ENCODE data around the gene CIDEB. TPM values are rescaled to one million over a fixed set of nuclear protein-coding genes. Genes with fewer than 3 reads are reported as not detected.

The CIDEB gene
- total and polyA plus RNA-seq, 2 of the 13 experiments (the other 11 are each of a cell fraction or from before 2014, with no cell fraction given): 35.8 to 110 TPM

DNA sequence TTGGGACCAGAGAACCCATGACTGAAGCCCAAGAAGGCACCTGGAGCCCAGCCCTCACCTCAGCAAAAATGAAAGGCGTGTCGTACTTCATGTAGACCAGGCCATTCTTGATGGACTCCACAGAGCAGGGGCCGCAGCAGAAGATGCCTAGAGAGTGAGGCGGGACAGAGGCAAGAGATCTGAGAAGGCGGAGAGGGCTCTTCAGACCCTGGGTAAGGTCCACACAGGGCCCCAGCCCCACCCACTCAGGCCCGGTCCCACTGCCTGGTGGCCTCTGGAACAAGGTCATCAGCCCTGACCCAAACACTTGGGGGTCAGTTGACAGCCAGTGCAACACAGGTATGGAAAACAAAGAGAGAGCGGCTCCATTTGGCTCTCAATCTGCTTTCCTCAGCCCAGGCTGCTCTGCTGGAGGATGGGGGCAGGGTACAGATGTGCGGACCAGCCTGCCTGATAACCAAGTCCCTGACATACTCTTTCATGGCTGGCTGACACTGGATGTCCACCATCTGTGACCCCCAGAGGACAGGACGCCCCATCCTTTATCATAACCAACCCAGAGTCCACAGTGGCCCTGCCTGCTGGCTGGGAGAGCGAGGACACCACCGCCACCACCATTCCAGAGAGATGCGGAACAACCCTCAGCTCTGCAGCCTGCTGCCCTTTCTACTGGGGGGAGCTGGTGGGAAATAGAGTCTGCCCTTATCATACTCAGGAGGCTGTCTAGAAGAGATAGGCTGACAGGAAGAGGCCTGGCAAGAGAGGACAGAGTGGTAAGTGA lies 51.7 kb downstream of the CIDEB start (continued):
- TF ChIP-seq ZBTB42 (CRISPR knock-in tag; IDR thresholded peaks at IDR 0.05) (peak; percentile 95), SP4 (CRISPR knock-in tag; IDR thresholded peaks at IDR 0.05) (0 out of 2 replicates have a peak, but pooled peaks have one; percentile 13), ZNF737 (CRISPR knock-in tag; IDR thresholded peaks at IDR 0.05; ENCODE audit: borderline replicate concordance) (no peak), ZNF496 (CRISPR knock-in tag; IDR thresholded peaks at IDR 0.05; ENCODE audit: insufficient replicate concordance) (no peak), HNF4A (CRISPR knock-in tag; IDR thresholded peaks at IDR 0.05) (peak; percentile 95), ZFP36L2 (CRISPR knock-in tag; IDR thresholded peaks at IDR 0.05) (no peak), NAIF1 (CRISPR knock-in tag; IDR thresholded peaks at IDR 0.05; ENCODE audit: borderline replicate concordance) (no peak), HHEX (CRISPR knock-in tag; IDR thresholded peaks at IDR 0.05) (peak; percentile 91), GABPB1 (CRISPR knock-in tag; IDR thresholded peaks at IDR 0.05) (0 out of 2 replicates have a peak, but pooled peaks have one; percentile 12), RXRB (CRISPR knock-in tag; IDR thresholded peaks at IDR 0.05; ENCODE audit: borderline replicate concordance) (peak; percentile 51), ZNF724P (CRISPR knock-in tag; IDR thresholded peaks at IDR 0.05; ENCODE audit: borderline replicate concordance) (no peak), ZNF839 (CRISPR knock-in tag; IDR thresholded peaks at IDR 0.05; ENCODE audit: borderline replicate concordance) (peak; percentile 23; the same call in 1 of the 2 replicates)
- TF ChIP-seq, protein P1, sequence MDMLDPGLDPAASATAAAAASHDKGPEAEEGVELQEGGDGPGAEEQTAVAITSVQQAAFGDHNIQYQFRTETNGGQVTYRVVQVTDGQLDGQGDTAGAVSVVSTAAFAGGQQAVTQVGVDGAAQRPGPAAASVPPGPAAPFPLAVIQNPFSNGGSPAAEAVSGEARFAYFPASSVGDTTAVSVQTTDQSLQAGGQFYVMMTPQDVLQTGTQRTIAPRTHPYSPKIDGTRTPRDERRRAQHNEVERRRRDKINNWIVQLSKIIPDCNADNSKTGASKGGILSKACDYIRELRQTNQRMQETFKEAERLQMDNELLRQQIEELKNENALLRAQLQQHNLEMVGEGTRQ (IDR thresholded peaks at IDR 0.05; ENCODE audit: low read depth, low read length): 0 out of 2 replicates have a peak, but pooled peaks have one; percentile 2
- TF ChIP-seq, protein P1 (CRISPR knock-in tag; IDR thresholded peaks at IDR 0.05; ENCODE audit: borderline replicate concordance): no peak
- TF ChIP-seq, protein P2, sequence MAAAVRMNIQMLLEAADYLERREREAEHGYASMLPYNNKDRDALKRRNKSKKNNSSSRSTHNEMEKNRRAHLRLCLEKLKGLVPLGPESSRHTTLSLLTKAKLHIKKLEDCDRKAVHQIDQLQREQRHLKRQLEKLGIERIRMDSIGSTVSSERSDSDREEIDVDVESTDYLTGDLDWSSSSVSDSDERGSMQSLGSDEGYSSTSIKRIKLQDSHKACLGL (CRISPR knock-in tag; IDR thresholded peaks at IDR 0.05): 0 out of 2 replicates have a peak, but pooled peaks have one; percentile 37
- TF ChIP-seq, protein P3, sequence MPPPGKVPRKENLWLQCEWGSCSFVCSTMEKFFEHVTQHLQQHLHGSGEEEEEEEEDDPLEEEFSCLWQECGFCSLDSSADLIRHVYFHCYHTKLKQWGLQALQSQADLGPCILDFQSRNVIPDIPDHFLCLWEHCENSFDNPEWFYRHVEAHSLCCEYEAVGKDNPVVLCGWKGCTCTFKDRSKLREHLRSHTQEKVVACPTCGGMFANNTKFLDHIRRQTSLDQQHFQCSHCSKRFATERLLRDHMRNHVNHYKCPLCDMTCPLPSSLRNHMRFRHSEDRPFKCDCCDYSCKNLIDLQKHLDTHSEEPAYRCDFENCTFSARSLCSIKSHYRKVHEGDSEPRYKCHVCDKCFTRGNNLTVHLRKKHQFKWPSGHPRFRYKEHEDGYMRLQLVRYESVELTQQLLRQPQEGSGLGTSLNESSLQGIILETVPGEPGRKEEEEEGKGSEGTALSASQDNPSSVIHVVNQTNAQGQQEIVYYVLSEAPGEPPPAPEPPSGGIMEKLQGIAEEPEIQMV (CRISPR knock-in tag; IDR thresholded peaks at IDR 0.05; ENCODE audit: low read depth): no peak
- TF ChIP-seq, protein P4, sequence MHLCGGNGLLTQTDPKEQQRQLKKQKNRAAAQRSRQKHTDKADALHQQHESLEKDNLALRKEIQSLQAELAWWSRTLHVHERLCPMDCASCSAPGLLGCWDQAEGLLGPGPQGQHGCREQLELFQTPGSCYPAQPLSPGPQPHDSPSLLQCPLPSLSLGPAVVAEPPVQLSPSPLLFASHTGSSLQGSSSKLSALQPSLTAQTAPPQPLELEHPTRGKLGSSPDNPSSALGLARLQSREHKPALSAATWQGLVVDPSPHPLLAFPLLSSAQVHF (CRISPR knock-in tag; IDR thresholded peaks at IDR 0.05): no peak
- TF ChIP-seq, protein P5, sequence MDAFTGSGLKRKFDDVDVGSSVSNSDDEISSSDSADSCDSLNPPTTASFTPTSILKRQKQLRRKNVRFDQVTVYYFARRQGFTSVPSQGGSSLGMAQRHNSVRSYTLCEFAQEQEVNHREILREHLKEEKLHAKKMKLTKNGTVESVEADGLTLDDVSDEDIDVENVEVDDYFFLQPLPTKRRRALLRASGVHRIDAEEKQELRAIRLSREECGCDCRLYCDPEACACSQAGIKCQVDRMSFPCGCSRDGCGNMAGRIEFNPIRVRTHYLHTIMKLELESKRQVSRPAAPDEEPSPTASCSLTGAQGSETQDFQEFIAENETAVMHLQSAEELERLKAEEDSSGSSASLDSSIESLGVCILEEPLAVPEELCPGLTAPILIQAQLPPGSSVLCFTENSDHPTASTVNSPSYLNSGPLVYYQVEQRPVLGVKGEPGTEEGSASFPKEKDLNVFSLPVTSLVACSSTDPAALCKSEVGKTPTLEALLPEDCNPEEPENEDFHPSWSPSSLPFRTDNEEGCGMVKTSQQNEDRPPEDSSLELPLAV (CRISPR knock-in tag; conservative IDR thresholded peaks at IDR 0.05; ENCODE audit: low read depth): no peak
- TF ChIP-seq, protein P6, sequence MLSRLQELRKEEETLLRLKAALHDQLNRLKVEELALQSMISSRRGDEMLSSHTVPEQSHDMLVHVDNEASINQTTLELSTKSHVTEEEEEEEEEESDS (CRISPR knock-in tag; IDR thresholded peaks at IDR 0.05; ENCODE audit: borderline replicate concordance): peak; percentile 29; the same call in 1 of the 2 replicates
- TF ChIP-seq, protein P7, sequence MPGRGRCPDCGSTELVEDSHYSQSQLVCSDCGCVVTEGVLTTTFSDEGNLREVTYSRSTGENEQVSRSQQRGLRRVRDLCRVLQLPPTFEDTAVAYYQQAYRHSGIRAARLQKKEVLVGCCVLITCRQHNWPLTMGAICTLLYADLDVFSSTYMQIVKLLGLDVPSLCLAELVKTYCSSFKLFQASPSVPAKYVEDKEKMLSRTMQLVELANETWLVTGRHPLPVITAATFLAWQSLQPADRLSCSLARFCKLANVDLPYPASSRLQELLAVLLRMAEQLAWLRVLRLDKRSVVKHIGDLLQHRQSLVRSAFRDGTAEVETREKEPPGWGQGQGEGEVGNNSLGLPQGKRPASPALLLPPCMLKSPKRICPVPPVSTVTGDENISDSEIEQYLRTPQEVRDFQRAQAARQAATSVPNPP (CRISPR knock-in tag; IDR thresholded peaks at IDR 0.05): 0 out of 2 replicates have a peak, but pooled peaks have one; percentile 24

Measured in HepG2 (cell line).